ENCODE results near the gene SETD3.

SETD3 gene

DNA sequence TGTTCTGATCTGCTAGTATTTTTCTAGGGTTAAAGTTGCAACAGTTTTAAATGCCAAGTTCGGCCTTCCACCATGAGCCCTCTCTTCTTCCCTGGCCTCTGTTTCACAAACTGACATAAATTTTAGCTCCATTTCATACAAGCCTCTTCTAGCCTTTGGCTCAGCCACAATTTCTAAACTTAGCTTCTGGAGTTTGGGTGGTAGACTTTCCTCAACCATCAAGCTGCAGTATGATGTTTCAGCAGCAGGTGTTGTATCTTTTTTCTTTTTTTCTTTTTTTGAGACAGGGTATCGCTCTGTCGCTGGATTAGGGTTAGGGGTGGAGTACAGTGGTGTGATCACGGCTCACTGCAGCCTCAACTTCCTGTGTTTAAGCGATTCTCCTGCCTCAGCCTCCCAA, 29.4 kb downstream of the SETD3 start:
- DNase-seq = no peak

DNA sequence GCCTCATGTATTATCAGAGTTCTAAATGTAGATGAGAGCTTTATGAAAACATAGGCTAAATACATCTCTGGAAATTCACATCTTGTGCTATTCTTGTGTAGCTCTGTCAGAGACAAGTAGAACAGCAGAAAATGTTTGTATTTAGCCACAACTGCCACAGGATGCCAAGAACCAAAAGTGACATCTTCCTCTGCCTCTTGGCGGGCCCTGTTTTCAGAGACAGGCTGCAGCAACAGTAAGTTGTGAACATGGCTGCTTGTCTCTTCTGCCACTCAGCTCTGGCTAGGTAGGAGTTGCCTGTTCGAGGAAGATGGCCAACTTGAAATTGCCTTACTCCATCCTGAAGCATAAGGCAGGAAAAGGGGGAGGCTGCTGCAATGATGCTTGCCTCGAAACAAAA, 30.4 kb downstream of the SETD3 start:
- no peak for DNase-seq

DNA sequence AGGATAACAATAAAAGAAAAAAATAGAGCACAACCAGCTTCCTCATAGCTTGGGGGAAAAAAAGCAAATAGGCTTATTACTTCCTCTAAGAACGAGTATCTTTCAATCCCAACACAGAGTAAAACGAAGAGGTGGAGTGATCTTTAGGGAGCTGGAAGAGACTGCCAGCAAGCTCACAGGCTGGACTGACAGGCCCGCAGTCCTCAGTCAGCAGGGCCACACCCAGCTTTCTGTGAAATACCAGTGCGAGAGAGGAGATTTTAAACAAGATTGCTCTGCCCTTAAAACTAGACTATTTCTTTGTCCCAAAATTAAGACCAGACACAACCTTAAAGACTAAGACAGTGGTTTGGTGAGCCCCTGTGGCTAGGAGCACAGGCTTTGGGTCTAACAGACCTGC, 32.9 kb downstream of the SETD3 start:
- DNase-seq = no peak

DNA sequence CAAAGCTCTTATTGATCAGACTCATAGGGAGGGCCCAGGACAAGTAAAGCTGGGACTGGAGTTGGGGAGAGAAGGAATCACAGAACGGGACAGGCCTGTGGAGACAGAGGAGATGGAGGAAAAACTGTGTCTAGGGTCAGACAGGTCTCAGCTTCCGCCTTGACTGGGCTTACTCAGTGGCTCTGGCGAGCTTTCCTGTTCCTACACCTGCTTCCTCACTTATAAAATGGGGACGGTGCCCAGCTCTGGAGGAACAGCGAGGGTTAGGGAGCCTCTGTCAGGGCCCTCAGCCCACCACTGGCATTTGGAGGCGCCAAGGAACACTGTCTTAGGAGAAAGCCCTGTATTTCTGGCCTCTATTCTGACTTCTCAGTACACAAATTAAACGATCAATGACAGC, 34.7 kb downstream of the SETD3 start:
- DNase-seq = no peak

DNA sequence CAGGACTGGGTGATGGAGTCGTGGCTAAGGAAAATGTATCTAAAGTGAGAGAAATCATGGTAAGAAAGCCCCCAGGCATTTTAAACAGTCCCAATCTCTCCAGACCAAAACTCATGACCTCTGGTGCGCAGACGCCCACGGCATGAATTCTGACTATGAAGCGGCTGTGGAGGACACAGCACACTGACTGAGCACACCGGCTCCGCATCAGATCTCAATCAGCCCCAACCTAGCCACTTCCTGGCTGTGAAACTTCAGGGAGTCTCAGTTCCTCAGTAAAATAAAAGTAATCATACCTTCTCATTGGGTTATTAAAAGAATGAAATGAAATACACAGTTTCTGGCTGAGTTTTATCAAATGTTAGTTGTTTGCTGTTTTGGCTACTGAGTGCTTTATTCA, 38.7 kb downstream of the SETD3 start:
- no peak for DNase-seq

DNA sequence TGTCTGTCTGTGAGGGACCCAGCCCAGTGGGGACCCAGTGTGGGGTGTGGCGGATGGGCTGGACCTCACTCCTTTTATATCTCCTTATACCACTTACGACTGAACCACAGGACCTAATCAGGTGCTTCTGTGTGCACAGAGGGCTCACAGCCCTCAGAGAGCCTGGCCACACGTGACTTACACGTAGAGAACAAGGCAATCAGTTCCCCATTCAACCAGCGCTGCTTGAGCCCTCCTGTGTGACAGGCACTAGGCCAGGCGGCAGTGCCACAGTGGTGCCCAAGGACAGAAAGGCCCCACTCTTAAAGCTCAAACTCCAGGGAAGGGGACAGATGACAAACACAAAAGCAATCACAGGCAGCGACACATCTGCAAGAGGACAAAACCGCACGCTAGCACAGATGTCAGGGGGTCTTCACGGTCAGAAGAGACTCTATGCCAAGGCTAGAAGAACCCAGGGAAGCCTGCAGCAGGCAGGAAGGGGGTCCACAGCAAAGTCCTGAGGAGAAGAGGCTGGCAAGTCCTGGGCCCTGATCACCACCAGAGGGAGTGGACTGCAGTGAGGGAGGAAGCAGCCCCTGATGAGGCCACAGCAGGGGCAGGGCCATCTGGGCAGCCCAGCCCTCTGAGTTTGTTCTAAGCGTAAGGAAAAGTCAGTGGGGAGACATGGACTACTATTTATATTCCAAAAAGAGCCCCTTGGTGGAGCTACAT, 39.3 kb downstream of the SETD3 start:
- no peak for DNase-seq

DNA sequence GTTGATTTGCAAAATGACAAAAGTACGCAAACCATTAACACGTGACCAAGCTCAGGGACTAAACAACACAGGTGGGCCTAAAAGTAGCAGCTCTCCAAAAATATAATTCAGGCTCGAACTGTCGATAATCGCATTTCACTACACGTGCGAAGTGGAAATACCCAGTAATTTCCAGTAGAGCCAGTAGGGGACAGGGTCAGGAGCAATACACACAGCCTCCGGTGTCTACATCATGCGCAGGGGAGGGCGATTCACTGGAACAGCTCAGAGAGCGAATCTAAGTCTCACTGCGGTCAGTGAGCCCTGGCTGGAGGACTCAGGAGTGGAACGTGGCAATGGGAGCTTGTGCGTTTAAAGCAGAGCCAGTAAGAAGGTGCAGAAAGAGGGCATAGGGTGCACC, 40.4 kb downstream of the SETD3 start:
- no peak for DNase-seq

DNA sequence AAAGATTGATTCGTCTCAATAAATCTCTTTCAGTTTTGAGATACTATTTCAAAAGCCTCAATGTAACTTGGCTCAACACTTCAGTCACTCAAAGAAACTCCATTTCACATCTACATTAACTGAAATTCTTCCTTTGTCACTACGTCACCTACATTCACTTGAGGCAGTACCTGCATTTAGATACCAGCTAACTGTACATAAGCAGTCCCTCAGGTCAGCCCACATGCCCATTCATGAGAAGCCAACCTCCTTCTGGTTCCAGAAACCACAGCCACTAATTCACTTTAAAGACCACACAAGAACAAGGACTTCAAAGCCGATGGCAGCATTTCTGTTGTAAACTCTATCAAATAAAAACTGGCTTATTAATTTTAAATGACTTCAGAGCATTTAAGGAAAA, 43.0 kb downstream of the SETD3 start:
- no peak for DNase-seq

DNA sequence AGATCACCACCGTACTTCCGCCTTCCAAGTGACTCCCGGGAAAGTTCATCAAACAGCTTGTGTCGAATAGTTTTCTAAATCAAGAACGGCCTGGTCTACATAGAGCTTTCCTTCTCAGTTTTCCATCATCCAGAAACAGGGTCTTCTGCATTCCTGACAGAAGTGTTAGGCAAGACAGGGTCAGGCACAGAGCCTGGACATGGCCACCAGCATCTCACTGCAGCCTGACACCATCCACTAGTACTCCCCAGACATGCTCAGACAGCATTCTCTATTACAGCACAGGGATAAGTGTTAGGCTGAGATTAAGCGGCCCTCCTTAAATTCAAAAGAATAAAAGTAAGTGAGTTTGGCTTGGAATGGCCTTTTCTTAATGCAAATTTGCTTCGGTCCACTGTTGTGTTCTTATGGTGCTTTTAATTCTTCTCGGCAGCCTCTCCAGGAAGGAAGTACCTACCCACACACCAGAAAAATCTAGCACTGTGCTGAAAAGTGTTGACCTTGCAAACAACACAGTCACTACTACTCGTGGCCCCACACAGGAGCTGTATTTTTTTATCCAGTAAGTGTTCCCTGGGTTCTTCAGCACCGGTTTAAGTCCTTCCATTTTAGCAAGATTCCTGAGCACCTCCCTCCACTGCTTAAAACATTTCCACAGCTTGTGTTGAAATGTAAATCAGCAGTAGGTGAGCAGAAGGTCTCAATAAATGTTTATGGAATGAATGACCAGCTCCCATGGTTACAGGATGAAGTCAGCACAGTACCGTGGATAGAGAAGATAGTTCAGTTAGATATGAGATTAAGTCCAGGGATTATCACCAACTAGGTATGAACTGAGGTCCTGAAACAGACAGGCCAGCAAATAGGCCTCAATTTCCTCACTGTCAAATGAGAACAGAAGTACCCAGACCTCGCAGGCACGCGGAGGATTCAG, 44.1 kb downstream of the SETD3 start:
- no peak for DNase-seq

DNA sequence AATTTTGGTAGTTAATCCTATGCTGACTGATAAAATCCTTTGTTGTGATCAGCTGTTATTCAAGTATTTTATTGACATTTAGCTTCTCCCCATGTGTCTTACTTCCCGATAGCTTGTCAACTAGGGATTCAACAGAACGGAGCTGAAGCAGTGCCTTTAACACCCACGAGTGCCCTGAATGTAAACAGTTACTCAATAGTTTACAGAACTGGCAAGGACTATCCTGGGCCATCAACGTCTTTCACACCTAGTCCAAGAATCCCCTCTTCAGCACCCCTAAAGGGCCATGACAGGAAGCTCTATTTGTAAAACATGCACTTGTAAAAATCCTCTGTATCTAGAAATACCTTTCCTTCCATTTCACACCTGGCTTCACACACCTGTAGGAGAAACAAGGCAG, 45.3 kb downstream of the SETD3 start:
- DNase-seq = no peak

DNA sequence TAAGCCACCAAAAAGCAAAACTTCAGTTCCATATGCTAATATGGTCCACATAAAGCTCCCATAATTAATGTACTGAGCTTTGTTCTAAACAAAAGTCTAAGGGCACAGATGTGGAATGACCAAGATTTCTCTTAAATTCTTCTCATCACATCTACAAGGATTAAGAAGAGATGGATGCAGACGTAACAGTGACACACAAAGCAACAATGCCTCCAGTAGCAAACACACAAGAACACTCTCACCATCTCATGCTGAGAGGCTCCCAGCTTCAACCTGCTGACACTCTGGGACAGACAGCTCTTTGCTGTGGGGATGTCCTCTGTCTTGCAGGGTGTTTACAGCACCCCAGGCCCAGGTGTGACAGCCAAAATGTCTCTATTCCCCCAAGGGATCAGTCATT, 48.2 kb downstream of the SETD3 start:
- DNase-seq = no peak

DNA sequence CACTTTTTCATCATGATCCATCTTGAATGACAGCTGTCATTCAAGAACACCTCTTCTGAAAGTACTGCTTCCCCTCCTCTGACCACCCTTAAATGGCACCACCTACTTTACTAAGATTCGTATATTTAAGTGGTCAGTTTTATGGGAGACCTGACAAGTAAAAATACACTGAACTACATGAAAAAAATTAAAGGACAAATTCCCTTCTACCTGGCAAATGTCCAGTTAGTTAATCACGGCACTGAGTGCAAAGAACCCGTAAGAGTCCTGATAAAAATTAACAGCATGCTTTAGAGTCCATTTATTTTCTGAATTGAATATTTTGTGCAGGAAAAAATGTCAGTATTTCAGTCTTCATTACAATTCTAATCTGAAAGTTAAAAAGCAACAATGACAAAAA, 48.7 kb downstream of the SETD3 start:
- DNase-seq = no peak

DNA sequence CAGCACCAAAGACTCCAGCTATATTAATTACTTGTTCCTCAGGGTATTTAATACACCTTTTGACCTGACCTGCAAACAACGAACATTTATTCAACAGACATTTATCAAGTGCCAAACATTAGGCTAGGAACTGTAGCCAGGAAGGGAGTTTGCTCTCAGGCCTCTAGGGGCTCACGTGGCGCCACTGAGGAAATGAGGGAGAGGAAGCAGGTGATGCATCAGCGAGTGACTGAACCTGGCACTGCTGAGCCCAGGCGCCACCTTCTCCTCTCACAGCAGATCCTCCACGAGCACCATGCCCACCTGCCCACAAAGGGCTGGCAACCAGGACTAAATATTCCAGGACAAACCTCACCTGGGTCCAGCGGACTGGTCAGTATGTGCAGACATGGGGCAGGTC, 50.2 kb downstream of the SETD3 start:
- DNase-seq = no peak

DNA sequence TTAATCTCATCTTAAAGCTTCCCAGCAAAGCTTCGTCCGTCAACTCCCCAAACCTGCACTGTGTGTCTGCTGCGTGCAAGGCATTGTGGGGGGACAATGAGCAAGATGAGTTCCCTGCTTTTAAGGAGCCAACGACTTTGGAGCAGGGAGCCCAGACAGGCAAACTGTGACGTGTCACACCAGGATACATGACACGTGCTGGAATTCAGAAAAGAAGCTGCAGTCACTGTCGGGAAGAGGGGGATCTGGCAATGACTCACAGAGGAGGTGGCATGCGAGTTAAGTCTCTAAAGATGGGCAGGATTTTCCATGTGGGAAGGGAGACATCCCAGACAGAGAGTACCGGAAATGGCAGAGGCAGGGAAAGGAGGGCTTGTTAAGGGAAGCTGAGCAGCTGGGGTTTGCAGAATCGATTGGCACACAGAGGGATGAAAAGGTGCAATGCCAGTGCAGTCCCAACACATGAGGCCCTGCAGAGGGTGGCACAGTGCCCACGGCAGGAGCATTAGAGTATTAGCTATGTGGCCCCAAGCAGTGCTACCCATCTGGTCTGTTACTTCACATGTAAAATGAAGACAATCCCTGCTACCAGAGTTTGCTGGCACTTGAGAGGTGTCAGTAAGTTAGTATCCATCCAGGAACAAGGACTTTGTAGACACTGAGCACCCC, 52.9 kb downstream of the SETD3 start:
- DNase-seq = no peak

DNA sequence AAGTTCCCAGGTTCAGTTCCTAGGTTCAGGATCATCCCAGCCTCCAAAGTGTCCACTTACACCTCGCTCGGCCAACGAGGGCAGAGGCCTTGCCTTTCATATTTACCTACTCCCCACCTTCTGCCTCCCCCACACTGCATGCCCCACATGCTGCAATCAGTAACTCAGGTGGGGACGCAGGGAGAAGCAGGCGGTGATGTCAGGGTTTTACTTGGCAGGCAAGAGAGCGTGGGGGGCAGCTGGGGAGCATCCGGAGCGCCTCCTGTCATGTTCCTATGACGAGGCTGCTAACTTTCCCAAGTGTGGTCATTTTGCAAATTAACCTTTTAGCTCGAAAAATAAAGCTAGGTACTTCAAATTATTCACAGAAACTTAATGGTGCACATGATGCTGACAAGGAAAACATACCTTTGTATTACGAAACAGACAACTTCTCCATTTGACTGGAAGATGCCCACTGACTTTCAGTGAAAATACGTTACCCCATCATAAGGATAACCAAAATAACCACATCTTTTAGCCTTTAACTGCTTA, 53.8 kb downstream of the SETD3 start:
- no peak for DNase-seq

DNA sequence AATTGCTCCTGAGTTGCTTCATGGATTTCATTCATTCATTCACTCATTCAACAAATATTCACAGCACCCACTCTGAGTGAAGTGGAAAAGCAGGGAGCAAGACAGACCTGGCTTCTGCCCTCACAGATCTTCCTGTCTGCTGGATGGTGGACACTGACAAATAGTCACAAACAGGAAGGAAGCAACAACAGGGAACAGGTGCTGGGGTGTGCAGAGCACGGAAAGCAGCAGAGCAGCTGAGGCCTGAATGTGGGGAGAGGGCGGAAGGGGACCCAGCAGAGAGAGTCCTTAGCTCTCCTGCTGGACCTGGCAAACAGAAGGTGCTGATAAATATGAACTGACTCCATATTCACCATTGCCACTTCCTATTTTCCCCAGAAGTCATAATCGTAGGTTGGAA, 54.4 kb downstream of the SETD3 start:
- no peak for DNase-seq

DNA sequence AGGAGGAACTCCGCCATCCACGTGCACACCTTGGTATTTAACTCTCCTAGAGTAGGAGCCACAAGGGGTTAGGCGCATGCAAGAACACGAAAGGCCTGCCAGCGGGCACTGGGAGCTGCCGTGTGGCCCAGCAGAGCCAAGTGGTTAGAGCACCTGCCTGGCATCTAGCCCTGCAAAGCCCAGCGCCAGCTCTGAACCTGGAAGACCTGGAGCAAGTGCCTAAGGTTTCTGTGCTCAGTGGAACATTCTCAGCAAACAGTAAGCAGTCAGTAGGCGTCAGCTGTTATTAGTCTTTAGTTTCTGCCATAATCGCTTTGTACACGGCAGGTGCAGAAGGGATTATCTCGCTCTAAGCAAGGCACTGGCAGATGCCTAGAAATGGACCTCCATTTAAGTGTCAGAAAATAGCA, 55.4 kb downstream of the SETD3 start:
- DNase-seq = no peak

DNA sequence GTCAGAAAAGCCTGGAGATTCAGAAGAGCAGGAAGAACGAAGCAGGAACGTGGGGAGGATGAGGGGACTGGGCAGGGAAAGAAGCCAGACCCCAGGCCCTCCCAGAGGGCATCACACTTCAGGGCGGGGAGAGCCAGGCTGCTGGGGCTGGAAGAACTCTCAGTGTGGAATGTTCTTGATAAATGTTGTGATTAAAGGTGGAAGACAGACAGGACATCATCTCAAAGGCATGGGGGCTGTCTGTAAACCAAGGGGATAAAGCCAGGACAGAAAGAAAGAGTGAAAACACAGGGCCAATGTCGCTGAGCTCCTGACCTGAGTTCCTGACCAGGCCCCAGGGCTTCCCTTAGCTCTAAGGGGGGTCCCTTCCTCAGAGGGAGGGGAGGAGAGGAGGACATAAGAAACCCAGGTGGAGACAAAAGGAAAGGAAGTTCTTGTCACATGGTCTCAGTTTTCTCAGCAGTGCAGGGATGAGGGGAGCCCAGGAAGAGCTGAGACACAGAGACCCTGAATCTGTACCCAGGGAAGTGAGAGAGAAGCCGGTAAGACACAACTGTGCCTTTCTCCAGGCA, 56.3 kb downstream of the SETD3 start:
- no peak for DNase-seq

DNA sequence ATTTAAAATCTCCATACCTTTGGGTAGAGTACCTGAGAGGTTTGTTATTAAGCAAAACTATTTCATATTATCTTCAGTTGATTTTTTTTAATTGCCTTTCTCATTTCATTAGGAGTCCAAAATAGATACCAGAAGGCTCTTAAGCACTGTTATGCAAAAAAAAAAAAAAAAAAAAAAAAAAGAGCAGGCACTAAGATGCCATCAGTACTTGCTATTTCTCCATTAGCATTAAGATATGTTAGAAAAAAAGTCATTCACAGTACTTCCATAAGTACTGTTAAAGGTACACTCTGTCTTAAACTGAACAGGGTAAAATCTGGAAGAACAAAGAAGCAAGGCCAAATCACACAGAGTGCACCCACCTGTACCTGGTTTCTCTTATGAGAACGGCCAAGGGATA, 57.2 kb downstream of the SETD3 start:
- DNase-seq = no peak

DNA sequence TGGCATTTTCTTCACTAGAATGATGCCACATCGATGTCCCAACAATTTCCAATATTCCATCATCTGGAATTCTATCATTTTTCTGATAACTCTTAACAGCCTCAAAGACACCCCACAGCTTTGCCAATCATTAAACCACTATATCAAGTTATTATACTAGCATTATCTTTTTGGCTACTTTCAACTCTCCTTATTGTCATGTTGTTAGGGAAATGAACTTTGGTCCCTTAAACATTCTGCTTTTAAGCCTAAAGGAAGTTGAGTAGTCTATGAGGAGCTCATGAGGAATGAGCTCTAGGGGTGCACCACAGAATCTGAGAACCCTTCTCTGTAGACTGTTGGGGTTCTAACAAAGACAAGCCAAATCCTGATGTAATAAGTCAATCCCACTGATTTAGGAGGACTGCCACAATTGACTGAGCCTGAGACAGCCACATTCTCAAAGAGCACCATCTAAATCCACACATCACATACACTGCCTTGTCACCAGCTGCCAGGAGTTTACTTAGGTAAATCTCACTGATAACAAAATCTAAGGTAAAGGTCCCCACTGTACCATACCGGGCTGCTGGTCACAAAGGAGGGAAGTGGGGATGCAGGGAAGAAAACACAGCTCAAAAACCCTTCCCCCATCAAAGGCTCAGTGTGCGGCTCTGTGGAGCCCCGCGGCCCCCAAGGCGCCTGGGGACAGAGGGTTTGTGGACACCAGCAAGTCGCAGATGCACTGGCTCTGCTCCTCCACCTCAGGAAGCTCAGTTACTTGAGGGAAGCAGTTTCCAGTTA, 58.2 kb downstream of the SETD3 start:
- no peak for DNase-seq

DNA sequence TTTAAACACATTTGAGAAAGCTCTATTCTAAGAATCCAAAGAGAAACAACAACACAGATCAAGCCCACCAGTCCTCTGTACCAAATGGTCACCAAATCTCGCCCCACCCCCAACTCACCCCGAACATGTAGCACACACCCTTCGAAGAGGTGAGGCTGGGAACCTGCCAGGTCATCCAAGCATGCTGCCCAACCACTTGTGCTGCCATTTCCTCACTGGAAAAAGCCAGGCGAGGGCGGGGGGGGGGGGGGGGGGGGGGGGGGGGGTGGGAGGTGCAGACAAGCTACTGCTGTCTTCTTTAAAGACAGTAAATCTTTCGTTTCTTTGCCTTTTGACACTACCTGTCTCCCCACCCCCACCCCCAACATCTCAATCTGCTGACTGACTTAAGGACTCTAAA, 59.9 kb downstream of the SETD3 start:
- DNase-seq = peak; percentile 5

DNA sequence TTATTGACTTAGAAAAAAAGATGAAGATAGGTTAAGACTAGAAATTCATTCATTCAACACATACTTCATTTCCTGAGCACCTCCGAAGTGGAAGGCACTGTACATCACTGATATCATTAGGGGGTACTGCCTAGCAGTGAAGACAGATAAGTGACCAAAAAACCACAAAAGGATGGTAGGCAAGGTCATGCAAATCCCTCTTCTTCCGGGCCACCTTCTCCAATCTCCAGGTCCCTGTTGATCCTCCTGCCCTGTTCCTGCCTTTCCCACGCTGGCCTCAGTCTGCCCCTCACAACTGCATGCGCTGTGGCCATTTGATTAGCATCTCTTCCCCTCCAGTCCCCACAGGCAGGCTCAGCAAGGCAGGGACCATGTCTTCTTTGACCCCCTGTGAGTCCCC, 60.8 kb downstream of the SETD3 start:
- DNase-seq = no peak
